H54 (cell line): ENCODE data around the gene C1orf53.
"Not testable (repeated sequence)": the region's sequence is repeated elsewhere in the genome, so short reads cannot be mapped to it uniquely, and the experiment has no call there.

ENCODE experiments used
- DNase-seq: peaks from one replicate; pipeline ENCODE4 v3.0.0; 2011; ENCODE audit warnings: low spot score, mixed read lengths; ENCODE audit not compliant: insufficient read length
- FAIRE-seq: peaks from 3 replicates; lab custom pipeline; 2011; peaks lifted over from hg19 to GRCh38; lab: Jason Lieb, UNC
- POLR2A ChIP-seq: IDR thresholded peaks from 2 replicates; pipeline ENCODE4 v1.6.1; 2011; ENCODE audit warnings: low read depth, mild to moderate bottlenecking, low read length

Gene C1orf53

GRCh38 chr1:197921235-197922069 is 19.0 kb downstream of the C1orf53 start:
- FAIRE-seq: no peak
- no peak for TF ChIP-seq POLR2A
- DNase-seq: no peak

DNA sequence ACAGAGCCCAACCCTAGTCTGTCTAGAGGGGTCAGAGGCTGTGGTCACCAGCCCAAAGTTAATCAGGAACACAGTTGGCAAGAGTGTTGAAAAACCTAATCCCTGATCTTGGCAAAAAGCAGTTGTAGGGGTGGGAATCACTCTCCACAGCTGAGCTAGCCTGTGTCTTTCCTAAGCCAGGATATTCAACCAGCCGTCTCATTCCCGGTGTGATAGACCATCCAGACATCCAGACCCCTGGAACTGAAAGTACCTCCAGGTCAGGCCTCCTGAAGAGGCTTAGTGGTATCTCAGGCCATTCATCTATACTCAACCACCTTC is 19.6 kb downstream of the C1orf53 start:
- DNase-seq: no peak
- no peak for TF ChIP-seq POLR2A
- no peak for FAIRE-seq

DNA sequence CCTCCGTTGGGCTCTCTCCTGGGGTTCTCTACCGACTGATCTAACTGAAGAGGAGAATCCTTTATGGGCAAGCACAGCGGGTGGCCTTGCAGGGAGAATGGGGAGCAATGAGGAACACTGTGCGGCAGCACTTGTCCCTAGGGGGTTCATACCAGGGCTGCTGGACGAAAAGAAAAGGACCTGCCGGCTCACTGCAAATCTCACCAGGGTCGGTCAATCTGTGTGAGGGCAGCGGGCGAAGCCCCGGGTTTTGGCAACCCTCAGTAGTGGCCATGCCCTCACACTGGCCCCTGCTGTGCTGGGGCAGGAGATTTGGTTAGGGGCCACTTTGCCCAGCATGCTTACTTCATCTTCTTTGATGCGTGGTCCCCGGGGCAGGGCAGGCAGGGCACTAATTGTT is 20.6 kb downstream of the C1orf53 start:
- no peak for TF ChIP-seq POLR2A
- FAIRE-seq (no peak), DNase-seq (no peak)

DNA sequence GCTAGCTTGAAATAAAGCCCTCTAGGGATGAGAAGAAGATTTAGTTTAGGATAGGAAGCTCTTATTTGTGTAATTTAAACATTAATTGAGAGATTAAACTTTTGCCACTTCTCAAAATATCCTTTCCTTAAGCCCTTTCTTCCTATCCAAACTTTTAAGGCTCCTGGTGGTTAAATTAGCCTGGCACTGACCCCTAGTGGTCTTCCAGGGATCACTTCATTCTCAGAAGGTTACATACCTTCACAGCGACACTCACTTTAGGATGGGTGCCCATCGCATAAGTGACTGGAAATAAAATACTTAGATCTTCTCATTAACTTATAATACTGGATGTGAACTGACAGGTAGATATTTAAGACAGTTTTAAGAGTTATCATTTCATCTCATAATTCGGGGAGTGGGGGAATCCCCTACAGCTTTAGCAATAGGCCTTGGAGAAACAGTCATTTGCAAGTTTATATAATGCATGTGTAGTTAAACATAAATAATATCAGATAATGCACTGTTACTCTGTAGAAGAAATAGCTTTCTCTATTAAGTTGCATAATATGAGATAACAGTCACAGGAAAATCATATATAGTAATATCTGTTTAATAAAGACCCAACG is 22.2 kb downstream of the C1orf53 start:
- FAIRE-seq (peak; percentile 15), DNase-seq (peak; percentile 39)
- TF ChIP-seq POLR2A: no peak

DNA sequence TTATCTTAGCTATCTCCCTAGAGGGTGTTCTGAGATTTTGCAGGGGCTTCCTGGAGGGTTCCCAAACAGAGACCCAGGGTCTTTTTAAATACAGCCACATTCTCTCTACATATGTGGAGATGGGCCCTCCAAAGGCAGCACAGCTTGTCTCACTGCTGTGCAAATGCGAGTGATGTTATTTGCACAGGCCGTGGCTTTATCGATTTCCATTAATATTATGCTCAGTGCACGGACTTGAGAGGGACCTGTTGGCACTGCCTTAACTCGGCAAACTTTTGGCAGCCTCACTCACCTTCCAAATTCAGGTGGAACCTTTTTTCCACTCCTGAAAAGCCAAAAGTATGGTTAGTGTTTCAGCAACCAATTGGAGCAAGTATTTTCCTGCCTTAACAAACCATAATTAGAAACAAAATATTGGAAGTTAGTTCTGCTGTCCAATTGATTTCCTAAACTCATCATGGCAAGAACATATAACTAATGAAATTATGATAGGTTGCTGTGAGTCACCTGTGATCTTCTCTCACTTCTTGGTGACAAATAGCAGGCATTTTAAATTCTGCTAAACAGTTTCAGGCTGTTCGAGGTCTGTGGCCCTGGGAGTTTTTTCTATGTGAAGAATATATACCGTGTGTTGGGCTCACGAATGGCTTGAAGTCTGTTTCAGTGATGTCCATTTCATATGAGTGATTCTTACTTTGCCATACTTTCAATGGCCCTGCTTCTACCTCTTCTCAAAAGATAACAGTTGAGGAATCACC is 25.7 kb downstream of the C1orf53 start:
- DNase-seq: no peak
- no peak for TF ChIP-seq POLR2A
- FAIRE-seq: no peak

GRCh38 chr1:197928849-197929336 is 26.5 kb downstream of the C1orf53 start:
- no peak for DNase-seq
- FAIRE-seq: no peak
- TF ChIP-seq POLR2A: no peak

- no peak for TF ChIP-seq POLR2A
- FAIRE-seq: no peak
- DNase-seq: no peak
Observed at GRCh38 chr1:197933016-197933415, 30.6 kb downstream of the C1orf53 start.

DNA sequence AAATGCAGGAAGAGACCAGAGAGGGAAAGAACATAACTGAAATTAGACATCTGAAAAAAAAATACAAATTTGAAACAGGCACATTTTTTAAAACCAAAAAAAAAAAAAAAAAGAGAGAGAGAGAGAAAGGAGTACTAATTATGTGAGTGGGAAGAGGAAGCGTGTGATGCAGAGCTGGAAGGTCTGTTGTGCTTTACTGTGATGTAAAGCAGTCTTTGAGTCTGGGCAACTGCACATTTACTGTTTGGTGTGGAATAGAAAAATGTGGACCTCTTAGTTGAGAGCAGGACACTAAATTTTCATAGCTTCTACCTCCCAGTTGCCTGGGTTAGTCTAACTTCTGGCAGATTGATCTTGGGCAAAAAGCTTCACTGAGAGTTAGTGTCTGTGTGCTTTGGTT is 31.2 kb downstream of the C1orf53 start:
- FAIRE-seq (no peak), DNase-seq (no peak)
- TF ChIP-seq POLR2A: no peak

GRCh38 chr1:197937381-197937780 is 35.0 kb downstream of the C1orf53 start:
- TF ChIP-seq POLR2A: no peak
- DNase-seq: no peak
- no peak for FAIRE-seq

DNA sequence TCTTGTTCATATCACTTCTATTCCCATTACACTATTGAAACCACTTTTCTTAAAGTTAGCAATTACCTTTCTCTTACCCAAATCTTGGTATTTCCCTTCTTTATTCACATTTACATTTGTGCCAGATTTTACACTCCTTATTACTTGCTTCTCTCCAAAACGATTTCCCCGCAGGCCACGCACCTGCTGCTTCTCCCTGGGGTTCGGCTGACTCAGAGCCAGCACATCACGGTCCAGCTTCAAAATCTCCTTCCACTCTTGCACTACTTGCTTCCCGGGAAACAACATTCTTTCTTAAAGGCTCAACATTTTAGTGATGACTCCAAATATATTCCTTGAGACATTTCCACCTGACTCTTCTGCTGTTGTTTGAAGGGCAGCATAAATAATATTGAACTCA is 35.5 kb downstream of the C1orf53 start:
- TF ChIP-seq POLR2A: no peak
- no peak for DNase-seq
- FAIRE-seq: no peak

- not testable (repeated sequence) for FAIRE-seq, DNase-seq
Observed at GRCh38 chr1:197939159-197939980, 36.9 kb downstream of the C1orf53 start.

DNA sequence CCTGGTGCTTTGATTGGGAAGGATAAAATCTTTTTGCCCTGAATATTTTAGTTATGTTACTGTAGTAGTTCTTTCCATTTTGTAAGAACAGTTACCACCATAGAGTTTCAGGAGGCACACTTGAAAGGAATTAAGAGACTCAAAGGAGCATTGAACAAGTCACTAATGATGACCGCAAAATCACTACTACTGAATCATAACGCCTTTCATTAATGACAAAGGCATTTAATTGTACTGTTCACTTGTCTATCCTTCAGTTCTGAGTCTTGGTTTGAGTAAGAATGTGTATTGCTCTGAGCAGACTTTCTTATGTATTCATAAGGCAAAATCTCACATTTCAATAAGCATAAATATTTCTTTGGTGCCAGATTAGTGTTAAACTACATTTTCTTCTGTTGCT is 39.6 kb downstream of the C1orf53 start:
- FAIRE-seq (no peak), DNase-seq (no peak)
- TF ChIP-seq POLR2A: no peak

DNA sequence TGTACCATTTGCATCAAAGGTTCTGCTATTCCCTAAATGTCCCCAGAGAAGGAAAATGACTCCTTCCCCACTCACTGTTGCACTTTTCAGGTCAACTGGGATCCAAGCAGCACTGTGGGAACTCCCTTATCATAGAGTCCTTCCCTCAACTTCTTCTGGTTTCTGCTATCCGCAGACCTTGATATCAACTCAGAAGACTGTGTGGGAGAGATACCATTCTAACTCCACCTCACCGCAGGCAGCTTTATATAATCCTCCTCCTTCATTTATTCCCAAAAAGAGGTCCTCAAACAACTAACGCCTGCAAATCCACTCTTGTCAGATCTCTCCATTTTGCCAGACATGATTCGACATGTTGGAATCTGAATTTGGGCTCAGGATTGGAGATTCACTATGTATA is 42.1 kb downstream of the C1orf53 start:
- no peak for TF ChIP-seq POLR2A
- FAIRE-seq (no peak), DNase-seq (no peak)
